ENCODE data around the gene CARNS1. TPM values are rescaled to one million over a fixed set of nuclear protein-coding genes. Genes with fewer than 3 reads are reported as not detected.

Gene CARNS1
- total RNA-seq, 1 experiment from 2014 or later, result 1.1 TPM

DNA sequence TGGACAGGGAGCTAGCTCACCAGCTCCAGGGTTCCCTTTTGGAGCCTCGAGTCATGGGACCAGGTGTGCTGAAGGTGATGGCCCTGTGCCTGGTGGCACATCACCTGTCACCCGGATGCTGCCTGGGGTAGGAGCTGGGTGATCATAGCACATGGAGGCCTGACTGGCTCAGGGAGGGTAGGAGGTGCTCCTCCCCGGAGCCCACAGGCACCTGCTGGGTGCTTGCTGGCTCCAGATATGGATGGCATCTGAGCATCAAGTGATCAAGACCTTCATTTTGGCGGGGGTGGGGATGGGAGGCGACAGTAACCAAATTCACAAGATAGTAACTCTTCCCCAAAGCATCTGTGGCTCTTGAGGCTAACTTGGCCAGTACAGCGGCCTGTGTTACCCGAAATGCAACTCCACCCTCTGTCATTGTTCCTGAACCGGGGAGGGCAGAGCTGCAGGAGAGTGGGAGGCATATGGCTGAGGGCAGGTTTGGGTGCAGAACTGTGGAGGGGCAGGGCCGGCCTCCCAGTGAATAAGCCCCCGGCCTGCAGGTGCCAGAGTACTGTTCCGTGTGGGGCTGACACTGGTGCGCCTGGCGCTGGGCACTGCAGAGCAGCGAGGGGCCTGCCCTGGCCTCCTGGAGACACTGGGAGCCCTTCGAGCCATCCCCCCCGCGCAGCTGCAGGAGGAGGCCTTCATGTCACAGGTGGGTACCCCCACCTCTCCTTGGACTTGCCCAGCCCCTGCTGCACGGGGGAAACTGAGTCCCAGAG lies 6.9 kb upstream of the CARNS1 start:
- no peak overlapping the region for H3K56ac ChIP-seq (ENCODE audit: insufficient read length, low read depth, low read length)
- TF ChIP-seq, protein P1, sequence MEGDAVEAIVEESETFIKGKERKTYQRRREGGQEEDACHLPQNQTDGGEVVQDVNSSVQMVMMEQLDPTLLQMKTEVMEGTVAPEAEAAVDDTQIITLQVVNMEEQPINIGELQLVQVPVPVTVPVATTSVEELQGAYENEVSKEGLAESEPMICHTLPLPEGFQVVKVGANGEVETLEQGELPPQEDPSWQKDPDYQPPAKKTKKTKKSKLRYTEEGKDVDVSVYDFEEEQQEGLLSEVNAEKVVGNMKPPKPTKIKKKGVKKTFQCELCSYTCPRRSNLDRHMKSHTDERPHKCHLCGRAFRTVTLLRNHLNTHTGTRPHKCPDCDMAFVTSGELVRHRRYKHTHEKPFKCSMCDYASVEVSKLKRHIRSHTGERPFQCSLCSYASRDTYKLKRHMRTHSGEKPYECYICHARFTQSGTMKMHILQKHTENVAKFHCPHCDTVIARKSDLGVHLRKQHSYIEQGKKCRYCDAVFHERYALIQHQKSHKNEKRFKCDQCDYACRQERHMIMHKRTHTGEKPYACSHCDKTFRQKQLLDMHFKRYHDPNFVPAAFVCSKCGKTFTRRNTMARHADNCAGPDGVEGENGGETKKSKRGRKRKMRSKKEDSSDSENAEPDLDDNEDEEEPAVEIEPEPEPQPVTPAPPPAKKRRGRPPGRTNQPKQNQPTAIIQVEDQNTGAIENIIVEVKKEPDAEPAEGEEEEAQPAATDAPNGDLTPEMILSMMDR (conservative IDR thresholded peaks at IDR 0.05), result no peak
- Mint-ChIP-seq H3K4me1 (peaks cover 14 to 28% of the 10 kb centered on the region in 2 experiments), H3K9me3 (no peaks in the 10 kb centered on the region), H3K36me3 (ENCODE audit: insufficient read depth in 1 of 3, low read depth in 3 of 3) (no peaks in the 10 kb centered on the region), H3K27me3 (ENCODE audit: low read depth) (peaks cover 45% of the 10 kb centered on the region), H3K27ac (peak overlapping the region in 1 of 3 experiments; percentile 22; a peak in 1 of 7 replicates), H3K4me3 (0 out of 5 replicates have a peak overlapping the region, but pooled peaks of 1 of the 2 experiments have one; percentile 46)
- no peaks in the 10 kb centered on the region for H3K27me3 ChIP-seq (ENCODE audit: insufficient read depth, low read length)
- H2BK15ac ChIP-seq (ENCODE audit: low read depth, low read length), result no peak overlapping the region
- no peaks in the 10 kb centered on the region for H3K9me3 ChIP-seq (ENCODE audit: control insufficient read depth, low read depth, low read length)
- H3K4me1 ChIP-seq (ENCODE audit: insufficient read depth, low read length), result no peaks in the 10 kb centered on the region
- H4K20me1 ChIP-seq (ENCODE audit: control insufficient read depth, insufficient read depth, insufficient read length), result no peaks in the 10 kb centered on the region
- H3K27ac ChIP-seq (ENCODE audit: insufficient read length, low read depth, low read length), result no peak overlapping the region
- H4K8ac ChIP-seq (replicated peaks; ENCODE audit: insufficient read length, low read depth, low read length), result no peak overlapping the region
- no CpG with 5 or more reads among the region's 18 CpGs for WGBS (ENCODE audit: extremely low coverage, insufficient read length, low lambda C conversion rate)
- no peaks in the 10 kb centered on the region for H3K23me2 ChIP-seq (ENCODE audit: insufficient read length, low read depth, low read length, poor library complexity, severe bottlenecking)
- H2BK5ac ChIP-seq (ENCODE audit: insufficient read length, low read length), result no peak overlapping the region
- no peak overlapping the region for H3K14ac ChIP-seq (ENCODE audit: insufficient read depth, low read length)
- no peak overlapping the region for H2AK5ac ChIP-seq (ENCODE audit: insufficient read length, low read length)
- H3K23ac ChIP-seq (ENCODE audit: insufficient read length, low read depth, low read length), result no peak overlapping the region
- no peak overlapping the region for H3K4me2 ChIP-seq (ENCODE audit: insufficient read depth, insufficient read length, low read length)
- DNase-seq, result no peak
- H2AFZ ChIP-seq (ENCODE audit: low read length), result no peak overlapping the region
- no peak overlapping the region for H2BK120ac ChIP-seq (ENCODE audit: low read depth, low read length, poor library complexity, severe bottlenecking)
- H3K18ac ChIP-seq (ENCODE audit: insufficient read length, low read depth, low read length), result no peak overlapping the region
- no peaks in the 10 kb centered on the region for H3K79me1 ChIP-seq (ENCODE audit: insufficient read depth, low read depth, low read length, poor library complexity, severe bottlenecking)
- no peak overlapping the region for H3K9ac ChIP-seq (ENCODE audit: extremely low read depth, insufficient read length, low read length)
- no peaks in the 10 kb centered on the region for H3K79me2 ChIP-seq (ENCODE audit: insufficient read depth, low read length)
- H4K91ac ChIP-seq (ENCODE audit: insufficient read length, low read depth, low read length), result no peak overlapping the region
- no peak overlapping the region for H4K5ac ChIP-seq (ENCODE audit: insufficient read length, low read depth, low read length)
- H3K4ac ChIP-seq (ENCODE audit: low read depth, low read length), result no peak overlapping the region
- H2BK12ac ChIP-seq (ENCODE audit: insufficient read length, low read depth, low read length), result no peak overlapping the region
- H3T11ph ChIP-seq (ENCODE audit: low read length), result no peak overlapping the region
- no peak overlapping the region for H2BK20ac ChIP-seq (ENCODE audit: low read depth, low read length, poor library complexity, severe bottlenecking)
